ENCODE measurements around the gene LRP1B. TPM values are rescaled to one million over a fixed set of nuclear protein-coding genes. Genes with fewer than 3 reads are reported as not detected.

Gene LRP1B
- total and polyA plus RNA-seq, 2 donors (not counting 1 experiment from before 2014, with no cell fraction given): under 0.01 to 0.01 TPM

GRCh38 chr2:142127248-142127647 lies 3.6 kb downstream of the LRP1B start:
- no peaks in the 10 kb centered on the region for H3K4me1 ChIP-seq (ENCODE audit: control insufficient read depth, extremely low read depth, insufficient read depth, low read length)
- no peaks in the 10 kb centered on the region for H4K20me1 ChIP-seq (ENCODE audit: control insufficient read depth, extremely low read depth, insufficient read depth, low read length)
- H3K4me2 ChIP-seq (ENCODE audit: extremely low read depth, insufficient read depth, low read length): no peak overlapping the region
- H3K9ac ChIP-seq (ENCODE audit: insufficient read depth, low read length): no peak overlapping the region
- H3K4me3 ChIP-seq (replicated peaks in 1 of 4; ENCODE audit: control extremely low read depth in 1 of 4, insufficient read depth in 1 of 4, low read depth in 3 of 4, low read length in 4 of 4): no peak overlapping the region
- H3K36me3 ChIP-seq (ENCODE audit: control insufficient read depth, insufficient read depth, low read length): no peaks in the 10 kb centered on the region
- H2AFZ ChIP-seq (ENCODE audit: low read length): no peak overlapping the region
- H3K27ac ChIP-seq (ENCODE audit: insufficient read depth, low read length): no peak overlapping the region
- DNase-seq (ENCODE audit: low read depth in 2 of 2): no peak
- no peaks in the 10 kb centered on the region for H3K79me2 ChIP-seq (ENCODE audit: control insufficient read depth, insufficient read depth, low read length)
- TF ChIP-seq EZH2 (IDR thresholded peaks at IDR 0.05; ENCODE audit: low read length, missing control alignments) (no peak), CTCF (conservative IDR thresholded peaks at IDR 0.05 in 1 of 2, IDR thresholded peaks at IDR 0.05 in 1 of 2; ENCODE audit: low read depth in 1 of 2, low read length in 2 of 2) (no peak)
- no peaks in the 10 kb centered on the region for H3K9me3 ChIP-seq (ENCODE audit: control insufficient read depth, insufficient read depth, low read depth, low read length)
- no peaks in the 10 kb centered on the region for H3K27me3 ChIP-seq (ENCODE audit: control insufficient read depth, insufficient read depth, low read length)

GRCh38 chr2:142124706-142125105 lies 6.1 kb downstream of the LRP1B start:
- no peaks in the 10 kb centered on the region for H3K79me2 ChIP-seq (ENCODE audit: control insufficient read depth, insufficient read depth, low read length)
- TF ChIP-seq EZH2 (IDR thresholded peaks at IDR 0.05; ENCODE audit: low read length, missing control alignments): no peak
- no peak for TF ChIP-seq CTCF (conservative IDR thresholded peaks at IDR 0.05 in 1 of 2, IDR thresholded peaks at IDR 0.05 in 1 of 2; ENCODE audit: low read depth in 1 of 2, low read length in 2 of 2)
- H3K9me3 ChIP-seq (ENCODE audit: control insufficient read depth, insufficient read depth, low read depth, low read length): no peaks in the 10 kb centered on the region
- no peak overlapping the region for H3K4me2 ChIP-seq (ENCODE audit: extremely low read depth, insufficient read depth, low read length)
- no peaks in the 10 kb centered on the region for H3K27me3 ChIP-seq (ENCODE audit: control insufficient read depth, insufficient read depth, low read length)
- no peak overlapping the region for H3K9ac ChIP-seq (ENCODE audit: insufficient read depth, low read length)
- no peak overlapping the region for H3K4me3 ChIP-seq (replicated peaks in 1 of 4; ENCODE audit: control extremely low read depth in 1 of 4, insufficient read depth in 1 of 4, low read depth in 3 of 4, low read length in 4 of 4)
- no peak overlapping the region for H2AFZ ChIP-seq (ENCODE audit: low read length)
- H3K36me3 ChIP-seq (ENCODE audit: control insufficient read depth, insufficient read depth, low read length): no peaks in the 10 kb centered on the region
- H4K20me1 ChIP-seq (ENCODE audit: control insufficient read depth, extremely low read depth, insufficient read depth, low read length): no peaks in the 10 kb centered on the region
- H3K4me1 ChIP-seq (ENCODE audit: control insufficient read depth, extremely low read depth, insufficient read depth, low read length): no peaks in the 10 kb centered on the region
- no peak for DNase-seq (ENCODE audit: low read depth in 2 of 2)
- H3K27ac ChIP-seq (ENCODE audit: insufficient read depth, low read length): no peak overlapping the region

GRCh38 chr2:142119347-142119746 lies 11.5 kb downstream of the LRP1B start:
- Histone ChIP-seq H3K27ac (ENCODE audit: insufficient read depth, low read length) (no peak overlapping the region), H3K36me3 (ENCODE audit: control insufficient read depth, insufficient read depth, low read length) (no peaks in the 10 kb centered on the region), H3K4me3 (replicated peaks in 1 of 4; ENCODE audit: control extremely low read depth in 1 of 4, insufficient read depth in 1 of 4, low read depth in 3 of 4, low read length in 4 of 4) (no peak overlapping the region), H4K20me1 (ENCODE audit: control insufficient read depth, extremely low read depth, insufficient read depth, low read length) (no peaks in the 10 kb centered on the region), H3K4me2 (ENCODE audit: extremely low read depth, insufficient read depth, low read length) (no peak overlapping the region), H3K79me2 (ENCODE audit: control insufficient read depth, insufficient read depth, low read length) (no peaks in the 10 kb centered on the region), H3K9me3 (ENCODE audit: control insufficient read depth, insufficient read depth, low read depth, low read length) (no peaks in the 10 kb centered on the region), H3K27me3 (ENCODE audit: control insufficient read depth, insufficient read depth, low read length) (no peaks in the 10 kb centered on the region), H3K4me1 (ENCODE audit: control insufficient read depth, extremely low read depth, insufficient read depth, low read length) (no peaks in the 10 kb centered on the region), H3K9ac (ENCODE audit: insufficient read depth, low read length) (no peak overlapping the region), H2AFZ (ENCODE audit: low read length) (no peak overlapping the region)
- DNase-seq (ENCODE audit: low read depth in 2 of 2): no peak
- TF ChIP-seq EZH2 (IDR thresholded peaks at IDR 0.05; ENCODE audit: low read length, missing control alignments): no peak
- no peak for TF ChIP-seq CTCF (conservative IDR thresholded peaks at IDR 0.05 in 1 of 2, IDR thresholded peaks at IDR 0.05 in 1 of 2; ENCODE audit: low read depth in 1 of 2, low read length in 2 of 2)

Data from fibroblast of lung (primary cell).